Prostate gland (tissue), 2 donors: ENCODE results near the gene PRAMEF7.
"Not testable (repeated sequence)": the region's sequence is repeated elsewhere in the genome, so short reads cannot be mapped to it uniquely, and the experiment has no call there.

ENCODE experiments used
- CTCF ChIP-seq, 4 experiments: fragments of 200-600 bp in 2 of 4; fragments of 450-650 bp in 2 of 4; sonication (generic) in 2 of 4; IDR thresholded peaks; 1 replicate in 3 of 4; 2 replicates in 1 of 4; pipeline ENCODE4 v1.5.1; 2016 to 2019; ENCODE audit warnings: antibody characterized with exemption in 4 of 4, mild to moderate bottlenecking in 2 of 4, moderate library complexity in 2 of 4
- POLR2A ChIP-seq: fragments of 450-650 bp; IDR thresholded peaks from one replicate; pipeline ENCODE4 v1.6.1; 2016; ENCODE audit warnings: antibody characterized with exemption, mild to moderate bottlenecking
- POLR2AphosphoS5 ChIP-seq: sonication (generic); formaldehyde crosslinking; IDR thresholded peaks from one replicate; pipeline ENCODE4 v1.6.1; 2017; ENCODE audit warnings: antibody characterized with exemption

DNA sequence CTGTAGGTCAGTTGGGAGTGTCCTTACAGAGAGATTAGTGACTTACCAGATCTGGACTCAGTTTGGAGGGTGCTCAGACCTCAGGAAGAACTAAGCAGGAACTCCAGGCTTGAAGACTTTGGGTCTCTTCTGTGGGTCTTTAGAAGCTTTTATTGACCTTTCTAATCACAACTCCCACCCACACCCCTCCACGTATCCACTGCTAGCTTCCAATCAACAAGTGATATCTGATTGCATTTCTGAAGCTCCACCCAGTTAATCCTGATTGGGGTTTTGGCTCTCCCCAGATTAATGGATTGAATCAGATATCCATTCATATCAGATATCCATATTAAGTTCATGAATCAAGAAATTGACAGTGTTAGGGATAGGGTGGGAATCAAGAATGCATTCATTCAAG lies 18.2 kb upstream of the PRAMEF7 start, which contains the start of gene PRAMEF10:
- not testable (repeated sequence) for TF ChIP-seq CTCF (IDR thresholded peaks at IDR 0.05); POLR2A; POLR2AphosphoS5
